Stomach (tissue), 9 donors: ENCODE measurements around the gene RPUSD4. TPM values are rescaled to one million over a fixed set of nuclear protein-coding genes. Genes with fewer than 3 reads are reported as not detected.

Source experiments
- DNase-seq, 2 donors: peaks; one replicate each; pipeline versions ENCODE4 v3.0.0 to v3.0.0-alpha.2; 2013 to 2019
- H3K27ac ChIP-seq, 5 donors: fragments of 200-600 bp in 4 of 5; sonication (generic) in 4 of 5; one replicate each; pipeline ENCODE4 v1.5.1; 2013 to 2019; ENCODE audit warnings: mild to moderate bottlenecking in 1 of 5, moderate library complexity in 1 of 5
- H3K27me3 ChIP-seq, 3 donors: fragments of 200-600 bp; sonication (generic); one replicate each; pipeline ENCODE4 v1.5.1; 2017 to 2019; ENCODE audit warnings: mixed run types in 1 of 3
- H3K36me3 ChIP-seq, 4 donors: fragments of 200-600 bp; sonication (generic); 1 replicate in 3 of 4; 2 replicates in 1 of 4; pipeline ENCODE4 v1.5.1; 2016 to 2019
- H3K4me1 ChIP-seq, 4 donors: fragments of 200-600 bp; sonication (generic); one replicate each; pipeline ENCODE4 v1.5.1; 2016 to 2019
- H3K4me3 ChIP-seq, 4 donors: fragments of 200-600 bp; sonication (generic) in 3 of 4; one replicate each; pipeline ENCODE4 v1.5.1; 2016 to 2019; ENCODE audit warnings: mild to moderate bottlenecking in 1 of 4
- H3K9me3 ChIP-seq, 4 donors: fragments of 200-600 bp; sonication (generic); one replicate each; pipeline ENCODE4 v1.5.1; 2016 to 2019
- CTCF ChIP-seq, 7 experiments: fragments of 450-650 bp in 4 of 7; fragments of 200-600 bp in 3 of 7; sonication (generic) in 3 of 7; IDR thresholded peaks; one replicate each; pipeline ENCODE4 v1.5.1; 2016 to 2019; ENCODE audit warnings: antibody characterized with exemption in 7 of 7, control low read depth in 2 of 7, mild to moderate bottlenecking in 1 of 7
- EP300 ChIP-seq: sonication (generic); formaldehyde crosslinking; IDR thresholded peaks from one replicate; pipeline ENCODE4 v1.6.1; 2017; ENCODE audit warnings: antibody characterized with exemption
- POLR2A ChIP-seq, 4 donors: fragments of 450-650 bp; IDR thresholded peaks; one replicate each; pipeline ENCODE4 v1.6.1; 2016; ENCODE audit warnings: antibody characterized with exemption in 4 of 4, control low read depth in 2 of 4, mild to moderate bottlenecking in 1 of 4, moderate library complexity in 1 of 4
- POLR2AphosphoS5 ChIP-seq, 3 donors: sonication (generic); formaldehyde crosslinking; IDR thresholded peaks; one replicate each; pipeline ENCODE4 v1.6.1; 2016; ENCODE audit warnings: antibody characterized with exemption in 3 of 3
- WGBS, 5 donors: extraction: QIAGEN DNeasy Blood & Tissue Kit in 3 of 5; methylation state at CpG; one replicate each; pipeline versions ENCODE4 v1.1.5 to v1.1.7; 2013 to 2018; 5-methylcytosine and 5-hydroxymethylcytosine counted together
- intact Hi-C: fragments of 100-400 bp; cut with DNase I; formaldehyde crosslinking; loops from one replicate; pipeline ENCODE4 v1.15.1; 2023; ENCODE audit warnings: low total_unique reads
- polyA plus RNA-seq, 3 donors: library from polyadenylated mRNA; stranded (reverse); fragments of 200-250 nt; gene quantifications; one replicate each; pipeline ENCODE4 v1.2.3, GENCODE V29; 2013
- total RNA-seq, 5 donors: library from RNA; depleted of rRNA; stranded (reverse); fragments of >200 nt; gene quantifications; one replicate each; pipeline versions ENCODE4 v1.1.0 to v1.2.3, GENCODE V29; 2014 to 2016
- donor health status: healthy with polysubstance abuse.
- donor health status: Bipolar disorder and iron deficiency.
- donor health status: healthy.

Gene RPUSD4
- total and polyA plus RNA-seq, 8 donors, result 16.8 to 63.4 (median 25.2) TPM

GRCh38 chr11:126185259-126186024 lies 26.0 kb downstream of the RPUSD4 start:
- Histone ChIP-seq H3K27ac (no peak overlapping the region), H3K36me3 (peaks cover 0 to 43% (median 20%) of the 10 kb centered on the region in 4 donors), H3K4me3 (no peak overlapping the region), H3K9me3 (peaks cover 0 to 6% (median 0%) of the 10 kb centered on the region in 4 donors), H3K4me1 (no peaks in the 10 kb centered on the region), H3K27me3 (no peaks in the 10 kb centered on the region)
- intact Hi-C loops, result loop anchor here (5.0 kb wide), 2 partner anchors 248 to 263 kb away; no protein-coding TSS in a partner anchor
- no peak for DNase-seq
- no peak for TF ChIP-seq POLR2AphosphoS5 (IDR thresholded peaks at IDR 0.05)
- TF ChIP-seq EP300, result no peak
- no peak for TF ChIP-seq CTCF (IDR thresholded peaks at IDR 0.05)
- no peak for TF ChIP-seq POLR2A (IDR thresholded peaks at IDR 0.05)
- WGBS, 5 donors, result 70 to 87% (median 76%) methylated on average over 25 to 26 of the region's 26 CpGs

GRCh38 chr11:126182787-126183445 lies 28.5 kb downstream of the RPUSD4 start:
- intact Hi-C loops, result no loop called here
- Histone ChIP-seq H3K36me3 (peaks cover 0 to 19% (median 0%) of the 10 kb centered on the region in 4 donors), H3K9me3 (peaks cover 0 to 7% (median 0%) of the 10 kb centered on the region in 4 donors), H3K4me3 (no peak overlapping the region), H3K27me3 (no peaks in the 10 kb centered on the region), H3K27ac (no peak overlapping the region), H3K4me1 (no peaks in the 10 kb centered on the region)
- DNase-seq, result no peak
- TF ChIP-seq EP300 (no peak), POLR2AphosphoS5 (IDR thresholded peaks at IDR 0.05) (no peak), CTCF (IDR thresholded peaks at IDR 0.05) (no peak), POLR2A (IDR thresholded peaks at IDR 0.05) (no peak)
- 79 to 84% (median 81%) methylated on average over 11 of the region's 11 CpGs for WGBS, 5 donors

GRCh38 chr11:126181939-126182730 lies 29.3 kb downstream of the RPUSD4 start:
- no peak overlapping the region for H3K27ac ChIP-seq
- peaks cover 0 to 7% (median 0%) of the 10 kb centered on the region in 4 donors for H3K9me3 ChIP-seq
- intact Hi-C loops, result no loop called here
- TF ChIP-seq CTCF (IDR thresholded peaks at IDR 0.05) (no peak), EP300 (no peak), POLR2A (IDR thresholded peaks at IDR 0.05) (no peak), POLR2AphosphoS5 (IDR thresholded peaks at IDR 0.05) (no peak)
- H3K4me3 ChIP-seq, result no peak overlapping the region
- H3K27me3 ChIP-seq, result no peaks in the 10 kb centered on the region
- no peaks in the 10 kb centered on the region for H3K4me1 ChIP-seq
- H3K36me3 ChIP-seq, result peaks cover 0 to 12% (median 0%) of the 10 kb centered on the region in 4 donors
- WGBS, 5 donors, result 66 to 75% (median 68%) methylated on average over 13 of the region's 13 CpGs
- DNase-seq, result no peak

- Histone ChIP-seq H3K27me3 (no peaks in the 10 kb centered on the region), H3K4me3 (no peak overlapping the region), H3K36me3 (no peaks in the 10 kb centered on the region), H3K4me1 (peaks cover 0 to 6% (median 0%) of the 10 kb centered on the region in 4 donors), H3K27ac (no peak overlapping the region), H3K9me3 (peaks cover 0 to 7% (median 0%) of the 10 kb centered on the region in 4 donors)
- intact Hi-C loops, result no loop called here
- 85 to 87% (median 87%) methylated on average over 8 of the region's 8 CpGs for WGBS, 5 donors
- no peak for DNase-seq
- TF ChIP-seq POLR2A (IDR thresholded peaks at IDR 0.05) (no peak), POLR2AphosphoS5 (IDR thresholded peaks at IDR 0.05) (no peak), EP300 (no peak), CTCF (IDR thresholded peaks at IDR 0.05) (no peak)
These were observed 34.5 kb downstream of the RPUSD4 start for GRCh38 chr11:126176853-126177470.
